Fibroblast of mammary gland (primary cell): Measurements from ENCODE around the gene DENND4C.
"Not testable (repeated sequence)": the region's sequence is repeated elsewhere in the genome, so short reads cannot be mapped to it uniquely, and the experiment has no call there.

Experiments used
- DNase-seq: peaks from one replicate; pipeline ENCODE4 v3.0.0-alpha.2; 2010; ENCODE audit warnings: low read depth
- H3K4me3 ChIP-seq: 2 replicates; pipeline ENCODE4 v1.5.1; 2011; ENCODE audit warnings: low read depth, mild to moderate bottlenecking, low read length, moderate library complexity; ENCODE audit not compliant: control insufficient read depth
- CTCF ChIP-seq: conservative IDR thresholded peaks from 2 replicates; pipeline ENCODE4 v1.5.1; 2011; ENCODE audit warnings: low read depth, low read length, inconsistent platforms; ENCODE audit not compliant: control insufficient read depth, insufficient read depth

Gene DENND4C

DNA sequence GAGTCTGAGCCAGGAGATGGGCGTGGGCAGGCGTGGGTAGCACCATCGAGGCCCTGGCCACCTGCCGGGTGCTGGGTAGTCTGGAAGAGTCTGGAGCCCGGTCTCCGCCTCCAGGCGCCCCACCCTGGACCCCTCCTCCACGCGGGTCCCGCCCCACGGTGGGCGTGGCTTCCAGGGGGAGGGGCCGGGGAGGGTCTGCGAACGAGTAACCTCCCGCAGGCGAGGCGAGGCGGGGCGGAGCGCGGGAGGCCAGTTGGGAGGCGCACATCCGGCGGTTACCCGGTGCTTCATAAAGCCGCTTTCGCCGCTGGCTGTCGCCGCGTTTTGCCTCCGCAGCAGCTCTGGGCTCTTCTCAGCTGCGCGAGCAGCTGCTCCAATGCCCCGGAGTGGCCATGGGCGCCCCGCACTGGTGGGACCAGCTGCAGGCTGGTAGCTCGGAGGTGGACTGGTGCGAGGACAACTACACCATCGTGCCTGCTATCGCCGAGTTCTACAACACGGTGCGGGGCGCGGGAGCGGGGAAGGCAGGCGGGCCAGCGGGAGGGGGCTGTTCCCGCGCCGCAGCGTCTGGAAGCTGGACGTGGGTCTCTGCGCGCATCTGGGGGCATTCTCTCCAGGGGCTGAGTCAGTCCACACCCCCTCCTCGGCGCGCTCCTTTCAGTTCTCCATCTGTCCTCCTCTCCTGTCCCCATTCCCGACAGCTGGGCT is 178.4 kb downstream of the DENND4C start, which contains the start of gene ACER2:
Gene ACER2, plus strand, starts transcription at position 317 of the 708 bp plus-strand sequence. Its CDS starts 76 bp downstream, at position 393.
- H3K4me3 ChIP-seq = peak within 1 kb of the TSS; percentile 76
- peak; percentile 78 for DNase-seq
- no peak for TF ChIP-seq CTCF

- peak; percentile 8 for DNase-seq
- peak overlapping the region; percentile 76 for H3K4me3 ChIP-seq
- no peak for TF ChIP-seq CTCF
Observed at GRCh38 chr9:19409401-19410194, 179.1 kb downstream of the DENND4C start.

GRCh38 chr9:19410195-19410503 is 179.7 kb downstream of the DENND4C start:
- H3K4me3 ChIP-seq = peak overlapping the region; percentile 76
- TF ChIP-seq CTCF = no peak
- DNase-seq = no peak

DNA sequence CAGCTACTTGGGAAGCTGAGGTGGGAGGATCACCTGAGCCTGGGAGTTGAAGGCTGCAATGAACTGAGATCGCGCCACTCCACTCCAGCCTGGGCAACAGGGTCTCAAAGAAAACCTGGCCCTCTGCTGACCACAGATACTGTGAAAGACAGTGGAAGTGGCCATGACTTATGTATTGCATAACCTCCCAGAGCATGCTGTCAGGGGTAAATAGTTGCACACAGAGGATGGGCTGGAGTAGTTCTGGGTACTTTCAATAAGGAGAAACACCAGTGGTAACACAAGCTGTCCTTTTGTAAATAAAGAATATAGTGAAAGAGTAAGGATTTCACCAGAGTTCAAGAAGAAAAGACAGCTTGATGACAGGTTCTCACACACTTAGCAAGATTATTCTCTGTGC is 180.1 kb downstream of the DENND4C start:
- H3K4me3 ChIP-seq = no peak overlapping the region

DNA sequence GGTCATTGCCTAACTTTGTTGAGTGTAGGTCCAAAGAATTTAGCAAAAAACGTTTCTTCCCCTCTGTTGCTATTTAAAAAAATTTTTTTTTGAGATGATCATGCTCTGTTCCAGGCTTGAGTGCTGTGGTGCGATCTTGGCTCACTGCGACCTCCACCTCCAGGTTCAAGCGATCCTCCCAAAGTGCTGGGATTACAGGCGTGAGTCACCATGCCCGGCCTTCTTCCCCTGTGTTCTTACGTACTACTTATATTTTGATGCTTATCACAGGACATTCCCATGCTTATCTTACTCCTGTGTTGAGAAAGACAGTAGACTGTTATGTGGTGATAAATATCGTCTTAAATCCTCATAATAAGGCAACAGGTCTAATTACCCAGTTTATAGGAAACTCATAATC is 180.8 kb downstream of the DENND4C start:
- H3K4me3 ChIP-seq = no peak overlapping the region
- TF ChIP-seq CTCF = no peak
- DNase-seq = peak; percentile 87

More for the DNA sequence above, 180.1 kb downstream of the DENND4C start:
- peak; percentile 11 for DNase-seq
- TF ChIP-seq CTCF = no peak

DNA sequence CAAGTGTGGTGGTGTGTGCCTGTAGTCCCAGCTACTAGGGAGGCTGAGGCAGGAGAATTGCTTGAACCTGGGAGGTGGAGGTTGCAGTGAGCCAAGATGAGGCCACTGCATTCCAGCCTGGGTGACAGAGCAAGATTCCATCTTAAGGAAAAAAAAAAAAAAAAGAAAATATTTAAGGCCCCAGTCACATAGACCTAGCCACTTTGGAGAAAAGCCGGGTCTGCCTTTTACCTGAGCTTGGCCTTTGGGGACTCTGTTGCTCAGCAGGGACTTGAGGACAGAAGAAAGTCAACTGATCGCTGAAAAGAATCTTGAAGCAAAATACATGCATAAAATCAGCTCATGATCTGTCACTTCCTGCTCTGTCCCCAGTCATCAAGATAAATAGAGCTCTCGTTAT is 183.0 kb downstream of the DENND4C start:
- H3K4me3 ChIP-seq, DNase-seq: not testable (repeated sequence)

GRCh38 chr9:19416143-19416542 is 185.7 kb downstream of the DENND4C start:
- H3K4me3 ChIP-seq = no peak overlapping the region
- peak; percentile 75 for DNase-seq
- no peak for TF ChIP-seq CTCF
